Astrocyte (in vitro differentiated cells and primary cell): ENCODE measurements around the gene RBP5. TPM values are rescaled to one million over a fixed set of nuclear protein-coding genes. Genes with fewer than 3 reads are reported as not detected.

ENCODE experiments used
- DNase-seq: peaks from one replicate; pipeline ENCODE4 v3.0.0-alpha.2; 2010; ENCODE audit warnings: low read depth
- FAIRE-seq: peaks from 2 replicates; lab custom pipeline; 2011; peaks lifted over from hg19 to GRCh38; lab: Jason Lieb, UNC
- H2AFZ ChIP-seq: 2 replicates; pipeline ENCODE4 v1.6.0; 2012; ENCODE audit warnings: low read depth, low read length, inconsistent platforms
- H3K27ac ChIP-seq: 2 replicates; pipeline ENCODE4 v1.5.1; 2011; ENCODE audit warnings: low read depth, low read length, inconsistent platforms
- H3K27me3 ChIP-seq: 2 replicates; pipeline ENCODE4 v1.6.0; 2011; ENCODE audit warnings: low read length, inconsistent platforms; ENCODE audit not compliant: insufficient read depth
- H3K36me3 ChIP-seq: 2 replicates; pipeline ENCODE4 v1.5.1; 2011; ENCODE audit warnings: low read length, inconsistent platforms; ENCODE audit not compliant: insufficient read depth
- H3K4me1 ChIP-seq: 2 replicates; pipeline ENCODE4 v1.5.1; 2011; ENCODE audit warnings: low read length, inconsistent platforms; ENCODE audit not compliant: insufficient read depth
- H3K4me2 ChIP-seq: 2 replicates; pipeline ENCODE4 v1.6.0; 2012; ENCODE audit warnings: low read length, inconsistent platforms
- H3K4me3 ChIP-seq: 2 replicates; pipeline ENCODE4 v1.5.1; 2011; ENCODE audit warnings: low read depth, mild to moderate bottlenecking, low read length, inconsistent platforms; ENCODE audit not compliant: insufficient read depth
- H3K79me2 ChIP-seq: 2 replicates; pipeline ENCODE4 v1.6.0; 2012; ENCODE audit warnings: mild to moderate bottlenecking, low read length, inconsistent platforms; ENCODE audit not compliant: insufficient read depth
- H3K9ac ChIP-seq: 2 replicates; pipeline ENCODE4 v1.6.0; 2012; ENCODE audit warnings: mild to moderate bottlenecking, low read length, inconsistent platforms
- H3K9me3 ChIP-seq: 2 replicates; pipeline ENCODE4 v1.5.1; 2012; ENCODE audit warnings: low read depth, mild to moderate bottlenecking, low read length, inconsistent platforms; ENCODE audit not compliant: insufficient read depth
- H4K20me1 ChIP-seq: 2 replicates; pipeline ENCODE4 v1.6.0; 2012; ENCODE audit warnings: low read length, inconsistent platforms; ENCODE audit not compliant: insufficient read depth
- H3K27ac Mint-ChIP-seq: one replicate; pipeline ENCODE4 v1.8.0; 2021; ENCODE audit warnings: mild to moderate bottlenecking, mixed read lengths; ENCODE audit not compliant: unreplicated experiment
- H3K27me3 Mint-ChIP-seq: one replicate; pipeline ENCODE4 v1.8.0; 2021; ENCODE audit warnings: low read depth, mixed read lengths; ENCODE audit not compliant: unreplicated experiment
- H3K36me3 Mint-ChIP-seq: one replicate; pipeline ENCODE4 v1.8.0; 2021; ENCODE audit warnings: low read depth, mixed read lengths; ENCODE audit not compliant: unreplicated experiment
- H3K4me1 Mint-ChIP-seq: one replicate; pipeline ENCODE4 v1.8.0; 2021; ENCODE audit warnings: low read depth, mixed read lengths; ENCODE audit not compliant: unreplicated experiment
- H3K4me3 Mint-ChIP-seq: one replicate; pipeline ENCODE4 v1.8.0; 2021; ENCODE audit warnings: mild to moderate bottlenecking, moderate library complexity, mixed read lengths; ENCODE audit not compliant: unreplicated experiment
- H3K9me3 Mint-ChIP-seq: one replicate; pipeline ENCODE4 v1.8.0; 2021; ENCODE audit warnings: mild to moderate bottlenecking, mixed read lengths; ENCODE audit not compliant: unreplicated experiment
- CTCF ChIP-seq: IDR thresholded peaks from 2 replicates; pipeline ENCODE4 v1.5.1; 2011; ENCODE audit warnings: low read depth, mild to moderate bottlenecking, inconsistent platforms, low read length, moderate library complexity; ENCODE audit not compliant: insufficient read depth
- EZH2 ChIP-seq: IDR thresholded peaks from 2 replicates; pipeline ENCODE4 v1.6.1; 2012; ENCODE audit warnings: mild to moderate bottlenecking, low read length, inconsistent platforms; ENCODE audit not compliant: insufficient read depth
- total RNA-seq: library from RNA; stranded (reverse); gene quantifications from 2 replicates; pipeline ENCODE4 v1.2.1, GENCODE V29; 2021

RBP5 gene
- total RNA-seq, 1 donor from 2014 or later: not detected

GRCh38 chr12:7075939-7076338 lies 52.8 kb downstream of the RBP5 start:
- no peak for DNase-seq
- Mint-ChIP-seq H3K4me1 (peaks cover 8% of the 10 kb centered on the region), H3K27me3 (peaks cover 26% of the 10 kb centered on the region), H3K27ac (no peak overlapping the region), H3K4me3 (no peak overlapping the region), H3K9me3 (peaks cover 7% of the 10 kb centered on the region), H3K36me3 (peaks cover 2% of the 10 kb centered on the region)
- Histone ChIP-seq H3K9ac (no peak overlapping the region), H2AFZ (no peak overlapping the region), H3K4me3 (no peak overlapping the region), H3K4me2 (no peak overlapping the region), H3K4me1 (peaks cover 4% of the 10 kb centered on the region), H3K27me3 (peaks cover 27% of the 10 kb centered on the region), H3K79me2 (no peaks in the 10 kb centered on the region), H3K9me3 (no peaks in the 10 kb centered on the region), H3K36me3 (no peaks in the 10 kb centered on the region), H3K27ac (no peak overlapping the region), H4K20me1 (no peaks in the 10 kb centered on the region)
- FAIRE-seq: no peak
- TF ChIP-seq CTCF (no peak), EZH2 (no peak)

GRCh38 chr12:7075518-7075917 lies 53.2 kb downstream of the RBP5 start:
- H3K4me1 Mint-ChIP-seq: peaks cover 8% of the 10 kb centered on the region
- Histone ChIP-seq H2AFZ (no peak overlapping the region), H3K36me3 (no peaks in the 10 kb centered on the region), H3K27me3 (peaks cover 27% of the 10 kb centered on the region), H3K4me1 (peaks cover 4% of the 10 kb centered on the region), H3K9ac (no peak overlapping the region), H4K20me1 (no peaks in the 10 kb centered on the region), H3K9me3 (no peaks in the 10 kb centered on the region), H3K4me3 (no peak overlapping the region), H3K79me2 (no peaks in the 10 kb centered on the region), H3K27ac (no peak overlapping the region), H3K4me2 (no peak overlapping the region)
- DNase-seq: no peak
- no peak for TF ChIP-seq EZH2
- no peak for TF ChIP-seq CTCF
- peaks cover 9% of the 10 kb centered on the region for H3K9me3 Mint-ChIP-seq
- H3K27me3 Mint-ChIP-seq: peaks cover 28% of the 10 kb centered on the region
- no peak for FAIRE-seq
- H3K4me3 Mint-ChIP-seq: no peak overlapping the region
- peaks cover 2% of the 10 kb centered on the region for H3K36me3 Mint-ChIP-seq
- H3K27ac Mint-ChIP-seq: no peak overlapping the region

GRCh38 chr12:7073946-7074345 lies 54.7 kb downstream of the RBP5 start:
- H2AFZ ChIP-seq: no peak overlapping the region
- H4K20me1 ChIP-seq: no peaks in the 10 kb centered on the region
- H3K4me1 ChIP-seq: no peaks in the 10 kb centered on the region
- TF ChIP-seq CTCF: no peak
- Mint-ChIP-seq H3K4me1 (peaks cover 4% of the 10 kb centered on the region), H3K9me3 (peaks cover 11% of the 10 kb centered on the region), H3K27me3 (peaks cover 40% of the 10 kb centered on the region), H3K36me3 (peaks cover 5% of the 10 kb centered on the region), H3K4me3 (no peak overlapping the region), H3K27ac (no peak overlapping the region)
- H3K4me2 ChIP-seq: no peak overlapping the region
- no peak overlapping the region for H3K4me3 ChIP-seq
- H3K36me3 ChIP-seq: no peaks in the 10 kb centered on the region
- peaks cover 27% of the 10 kb centered on the region for H3K27me3 ChIP-seq
- H3K27ac ChIP-seq: no peak overlapping the region
- DNase-seq (no peak), FAIRE-seq (no peak)
- H3K9ac ChIP-seq: no peak overlapping the region
- no peaks in the 10 kb centered on the region for H3K79me2 ChIP-seq
- H3K9me3 ChIP-seq: no peaks in the 10 kb centered on the region

Other genes with a start within 250 kb of the RBP5 start
- 5.0 and 5.2 TPM in 2 replicates for gene LRRC23, start 224.1 kb downstream of the RBP5 start, total RNA-seq
- gene ENO2, start 214.3 kb downstream of the RBP5 start, total RNA-seq: 46.4 and 47.7 TPM in 2 replicates
- 94.9 and 97.8 TPM in 2 replicates for gene ATN1, start 200.9 kb downstream of the RBP5 start, total RNA-seq
- gene RNU7-1, start 185.1 kb downstream of the RBP5 start, total RNA-seq: not detected in 2 replicates
- 117 and 123 TPM in 2 replicates for gene C12orf57, start 184.9 kb downstream of the RBP5 start, total RNA-seq
- 5.2 and 8.9 TPM in 2 replicates for gene PTPN6, start 177.5 kb downstream of the RBP5 start, total RNA-seq
- gene PHB2, start 158.2 kb downstream of the RBP5 start, total RNA-seq: 171 and 176 TPM in 2 replicates
- 38.6 and 39.1 TPM in 2 replicates for gene EMG1, start 158.0 kb downstream of the RBP5 start, total RNA-seq
- 26.2 and 27.6 TPM in 2 replicates for gene LPCAT3, start 110.4 kb downstream of the RBP5 start, total RNA-seq
- 5.2 and 6.2 TPM in 2 replicates for gene C1S, start 68.2 kb downstream of the RBP5 start, total RNA-seq
- 0.86 and 1.6 TPM in 2 replicates for gene C1R, start 36.4 kb downstream of the RBP5 start, total RNA-seq
- gene C1RL, start 19.7 kb downstream of the RBP5 start, total RNA-seq: 11.0 and 12.1 TPM in 2 replicates
- gene CLSTN3, start 1.5 kb upstream of the RBP5 start, total RNA-seq: 26.7 and 29.6 TPM in 2 replicates
- gene PEX5, start 60.8 kb upstream of the RBP5 start, total RNA-seq: 21.5 and 22.5 TPM in 2 replicates
- not detected in 2 replicates for gene ACSM4, start 175.2 kb upstream of the RBP5 start, total RNA-seq